NK-92 treated with Interleukin-12 subunit alpha and Interleukin-12 subunit beta, amount 100 ng/mL, for 24 hours (cell line): ENCODE results near the gene ECEL1.

Source experiments
- DNase-seq: peaks from one replicate; lab custom pipeline; 2025; lab: John Stamatoyannopoulos, UW

Gene ECEL1

GRCh38 chr2:232522623-232523401, 35.2 kb upstream of the ECEL1 start:
- DNase-seq = no peak

DNA sequence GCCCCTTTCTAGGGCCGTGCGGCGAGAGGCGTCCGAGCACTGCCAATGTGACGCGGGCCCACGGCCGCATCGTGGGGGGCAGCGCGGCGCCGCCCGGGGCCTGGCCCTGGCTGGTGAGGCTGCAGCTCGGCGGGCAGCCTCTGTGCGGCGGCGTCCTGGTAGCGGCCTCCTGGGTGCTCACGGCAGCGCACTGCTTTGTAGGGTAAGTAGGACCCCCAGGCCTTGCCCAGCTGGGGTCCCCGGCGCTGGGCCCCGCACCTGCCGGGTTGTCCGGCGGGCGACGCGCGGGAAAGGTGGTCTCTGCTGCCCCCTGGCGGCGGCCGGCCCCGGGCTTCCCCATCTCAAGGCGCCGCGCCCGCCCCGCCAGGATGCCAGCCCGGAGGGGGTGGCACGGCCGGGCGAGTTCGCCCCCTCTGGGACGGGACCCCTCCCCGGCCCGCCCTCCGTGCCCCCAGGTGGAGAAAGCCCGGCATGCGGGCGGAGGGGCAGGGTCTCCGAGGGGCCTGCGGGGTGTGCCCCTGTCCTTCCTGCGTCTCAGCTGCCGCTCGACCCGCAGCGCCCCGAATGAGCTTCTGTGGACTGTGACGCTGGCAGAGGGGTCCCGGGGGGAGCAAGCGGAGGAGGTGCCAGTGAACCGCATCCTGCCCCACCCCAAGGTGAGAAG, 34.5 kb upstream of the ECEL1 start:
- DNase-seq = no peak

DNA sequence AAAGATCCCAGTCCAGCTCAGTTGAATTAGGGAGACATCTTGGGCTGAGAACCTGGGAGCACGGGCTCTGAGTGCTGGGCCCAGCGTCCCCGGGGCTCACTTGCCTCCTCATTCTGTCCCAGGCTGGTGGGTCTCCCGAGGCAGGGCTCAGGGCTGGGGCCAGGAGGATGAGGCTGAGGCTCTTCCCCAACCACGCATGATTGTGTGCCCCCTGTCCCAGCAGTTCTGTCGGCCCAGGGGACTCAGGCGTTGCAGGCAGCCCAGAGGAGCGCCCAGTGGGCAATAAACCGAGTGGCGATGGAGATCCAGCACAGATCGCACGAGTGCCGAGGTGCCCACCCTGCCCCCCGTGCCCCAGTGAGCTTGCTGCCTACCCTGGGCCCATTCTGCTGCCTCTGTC, 33.5 kb upstream of the ECEL1 start:
- no peak for DNase-seq

DNA sequence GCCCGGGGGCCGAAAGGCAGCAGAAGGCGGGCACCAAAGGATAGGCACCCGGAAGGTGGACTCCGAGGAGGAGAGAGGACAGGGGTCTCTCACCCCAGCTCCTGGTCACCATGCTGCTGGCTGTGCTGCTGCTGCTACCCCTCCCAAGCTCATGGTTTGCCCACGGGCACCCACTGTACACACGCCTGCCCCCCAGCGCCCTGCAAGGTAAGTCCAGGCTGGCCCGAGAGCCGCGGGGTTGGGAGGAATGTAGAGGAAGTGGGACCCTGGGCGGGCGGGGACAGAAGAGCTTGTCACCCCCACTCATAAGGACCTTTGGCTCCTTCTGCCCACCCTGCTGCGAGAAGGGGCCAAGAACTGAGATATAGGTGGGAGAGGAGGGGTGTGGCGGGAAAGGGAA, 32.9 kb upstream of the ECEL1 start:
- no peak for DNase-seq

DNA sequence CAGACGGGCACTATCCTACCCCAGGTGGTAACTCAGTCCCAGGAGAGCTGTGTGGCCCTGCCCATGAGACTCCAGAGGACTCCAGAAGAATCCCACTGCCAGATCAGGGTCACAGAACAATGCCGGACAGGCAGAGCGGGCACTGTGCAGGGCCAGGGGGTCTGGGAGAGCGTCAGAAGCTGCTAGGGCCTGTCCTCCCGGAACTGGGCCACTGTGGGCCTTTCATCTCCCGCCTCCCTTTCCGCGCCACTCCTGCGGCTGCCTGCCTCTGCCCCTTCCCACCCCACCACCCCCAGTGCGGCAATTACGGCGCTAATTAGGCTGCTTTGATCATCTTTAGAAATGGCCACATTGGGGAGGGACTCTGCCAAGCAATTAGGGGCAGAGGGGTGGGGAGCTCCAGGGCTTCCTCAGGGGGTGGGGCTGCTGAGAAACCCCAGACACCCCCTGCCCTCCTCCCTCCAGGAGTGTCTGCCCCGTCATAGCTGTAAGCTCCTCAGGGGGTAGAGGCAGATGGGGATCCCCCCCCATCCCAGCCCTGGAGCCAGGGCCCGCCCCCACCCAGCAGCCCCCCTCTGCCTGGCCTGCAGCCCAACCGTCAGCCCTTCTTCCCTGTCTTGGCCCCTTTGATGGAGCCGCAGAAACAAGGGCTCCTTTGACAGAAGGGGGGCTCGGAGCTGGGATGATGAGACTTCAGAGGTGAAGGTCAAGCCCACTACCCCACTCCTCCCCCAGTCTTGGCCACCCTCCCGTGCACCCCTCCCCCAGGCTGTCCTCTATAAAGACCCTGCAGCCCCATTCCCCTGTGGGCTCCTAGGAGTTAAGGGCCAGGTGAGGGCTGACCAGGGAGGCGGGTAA, 32.2 kb upstream of the ECEL1 start, which contains the start of gene PRSS56:
PRSS56 (plus strand) TSS at position 808 of the 858 bp plus-strand sequence. CDS start 211 bp downstream, outside the sequence.
- no peak for DNase-seq

- DNase-seq = no peak
These were observed 31.2 kb upstream of the ECEL1 start for GRCh38 chr2:232518844-232519243.

- no peak for DNase-seq
These were observed 28.9 kb upstream of the ECEL1 start for GRCh38 chr2:232516551-232516950.

DNA sequence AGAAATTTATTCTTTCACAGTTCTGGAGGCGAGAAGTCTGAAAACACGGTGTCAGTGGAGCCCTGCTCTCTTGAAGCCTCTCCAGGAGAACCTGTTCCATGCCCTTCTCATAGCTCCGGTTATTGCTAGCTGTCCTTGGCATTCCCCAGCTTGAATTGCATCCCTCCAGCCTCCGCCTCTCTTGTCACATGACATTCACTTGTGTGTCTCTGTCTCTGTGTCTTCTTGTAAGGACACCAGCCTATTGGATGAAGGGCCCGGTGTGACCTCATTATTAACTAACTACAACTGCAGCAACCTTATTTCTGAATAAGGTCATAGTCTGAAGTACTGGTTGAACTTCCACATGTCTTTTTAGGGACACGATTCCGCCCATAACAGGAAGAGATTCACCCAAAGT, 28.0 kb upstream of the ECEL1 start:
- no peak for DNase-seq

GRCh38 chr2:232513353-232513752, 25.7 kb upstream of the ECEL1 start:
- no peak for DNase-seq

DNA sequence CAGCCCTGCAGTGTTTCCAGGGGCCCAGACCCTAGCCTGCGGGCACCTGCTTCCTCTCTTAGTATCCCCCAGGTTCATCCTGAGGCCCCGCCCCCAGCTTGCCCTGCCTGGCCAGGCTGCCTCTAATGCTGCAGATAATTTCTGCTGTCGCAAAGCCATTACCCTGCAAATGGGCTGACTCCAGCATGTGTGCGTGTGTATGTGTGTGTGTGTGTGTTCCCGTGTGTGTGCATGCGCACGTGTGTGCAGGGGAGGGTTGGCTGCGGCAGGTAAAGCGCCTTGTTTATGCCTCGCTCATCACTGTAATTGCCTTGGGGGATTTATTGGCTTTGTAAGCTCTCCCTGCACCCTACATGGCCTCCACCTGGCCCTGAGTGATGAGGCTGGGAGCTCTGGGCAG, 25.0 kb upstream of the ECEL1 start:
- no peak for DNase-seq

DNA sequence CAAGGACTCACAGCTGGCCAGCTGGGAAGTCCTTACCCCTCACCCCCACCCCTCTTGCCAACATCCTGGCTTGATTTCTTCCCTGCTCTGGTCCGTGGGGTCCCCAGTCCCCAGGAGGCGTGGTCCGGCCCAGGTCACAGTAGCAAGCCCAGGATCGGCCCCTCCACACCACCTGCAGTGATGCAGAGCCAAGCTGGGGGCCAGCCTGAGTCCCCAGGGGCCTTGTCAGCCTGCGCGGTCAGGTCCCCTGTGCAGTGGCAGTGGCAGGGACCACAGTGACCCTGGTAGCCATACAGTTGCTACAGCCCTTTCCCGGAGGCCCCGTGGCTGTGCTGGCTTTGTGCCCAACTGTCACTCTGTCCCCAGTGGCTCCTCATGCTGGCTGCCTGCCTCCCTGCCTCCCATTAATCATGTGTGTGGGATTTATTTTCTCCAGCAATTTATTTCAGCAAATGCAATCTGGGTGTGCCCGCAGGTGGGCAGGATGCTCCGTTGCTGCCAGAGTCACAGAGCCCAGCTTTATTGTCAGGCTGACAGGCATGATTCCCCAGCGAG, 23.8 kb upstream of the ECEL1 start:
- no peak for DNase-seq

DNA sequence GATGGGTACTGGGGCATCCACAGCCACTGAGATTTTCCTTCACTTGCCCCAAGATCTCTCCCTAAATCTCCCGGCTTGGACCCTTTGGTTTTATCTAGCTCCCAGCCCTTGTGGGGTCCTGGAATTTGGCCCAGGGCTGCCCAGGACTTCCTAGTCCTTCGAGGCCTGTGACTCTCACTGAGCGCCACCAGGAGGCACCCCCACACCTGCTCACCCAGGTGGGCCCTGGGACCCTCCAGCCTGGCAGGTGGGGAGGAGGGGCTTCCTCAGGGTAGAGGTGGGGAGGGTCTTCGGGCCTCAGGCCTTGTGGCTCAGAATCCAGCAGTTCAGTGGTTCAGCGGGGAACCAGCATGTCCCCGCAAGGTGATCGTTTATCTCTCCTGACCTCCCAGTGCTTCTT, 20.6 kb upstream of the ECEL1 start:
- no peak for DNase-seq

- no peak for DNase-seq
These were observed 19.1 kb upstream of the ECEL1 start for GRCh38 chr2:232506709-232507108.

GRCh38 chr2:232505856-232506255, 18.2 kb upstream of the ECEL1 start:
- DNase-seq = no peak

- no peak for DNase-seq
These were observed 16.8 kb upstream of the ECEL1 start for GRCh38 chr2:232504438-232504837.

DNA sequence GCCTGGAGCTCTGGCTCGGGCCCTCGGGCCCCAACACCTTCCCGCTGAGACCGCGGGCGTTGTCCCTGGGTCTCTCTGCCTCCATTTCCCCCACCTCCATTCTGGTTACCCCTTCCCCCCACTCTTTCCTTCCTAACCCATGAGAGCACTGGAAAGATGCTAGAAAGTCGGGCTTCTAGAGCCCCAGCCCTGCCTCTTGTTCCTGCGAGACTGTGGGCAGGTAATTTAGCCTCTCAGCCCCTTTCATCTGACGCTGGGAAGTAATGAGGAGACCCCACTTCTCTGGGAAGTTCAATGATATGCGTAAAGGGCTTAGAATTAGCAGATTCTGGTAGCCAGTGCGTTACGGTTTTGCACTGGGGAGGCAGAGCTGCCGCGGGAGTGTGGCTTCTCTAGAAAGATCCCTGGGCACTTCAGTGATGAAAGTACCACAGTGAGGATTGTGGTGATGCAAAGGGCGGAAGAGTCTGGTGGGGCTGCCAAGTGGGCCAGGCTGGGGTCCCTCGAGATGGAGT, 16.2 kb upstream of the ECEL1 start:
- DNase-seq = no peak

DNA sequence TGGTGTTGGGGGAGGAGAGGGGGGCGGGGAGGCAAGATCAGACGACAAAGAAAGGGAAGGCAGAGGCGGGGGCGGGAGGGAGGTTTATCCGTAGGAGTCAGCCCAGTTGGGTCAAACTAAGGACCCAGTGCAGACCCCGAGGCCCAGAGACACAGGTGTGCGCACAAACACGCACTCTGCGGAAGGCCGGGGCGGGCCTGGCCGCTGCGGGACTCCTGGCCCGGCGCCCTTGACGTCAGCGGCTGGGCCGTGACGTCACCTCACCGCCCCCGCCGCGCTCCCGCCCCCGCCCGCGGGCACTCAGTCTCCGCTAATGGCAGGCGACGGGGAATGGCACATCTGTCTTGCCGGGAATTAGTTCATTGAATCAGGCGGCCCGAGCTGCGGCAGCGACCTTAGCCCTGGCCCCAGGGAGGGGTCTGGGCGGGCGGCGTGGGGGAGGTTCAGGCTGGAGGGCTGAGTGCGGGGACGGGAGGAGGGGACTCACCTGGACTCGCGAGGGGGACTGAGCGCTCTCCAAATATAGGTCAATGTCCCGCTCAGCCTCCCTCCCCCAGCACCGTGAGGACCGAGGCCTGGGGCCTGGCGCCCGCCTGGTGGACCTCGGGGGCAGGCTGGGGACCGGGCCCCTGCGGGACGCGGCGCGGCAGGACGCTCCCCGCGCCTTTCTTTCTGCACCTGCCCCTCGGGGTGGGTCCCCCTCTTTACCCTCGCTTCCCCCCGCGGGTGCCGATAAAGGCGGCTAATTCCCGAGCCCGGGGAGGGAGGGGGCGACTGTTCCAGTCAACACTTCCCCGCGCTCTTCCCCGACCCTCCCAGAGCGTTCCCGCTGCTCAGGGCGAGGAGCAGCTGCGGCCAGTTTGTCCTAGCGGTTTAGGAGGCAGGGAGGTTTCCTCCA, 15.5 kb upstream of the ECEL1 start:
- no peak for DNase-seq

- DNase-seq = no peak
These were observed 14.9 kb upstream of the ECEL1 start for GRCh38 chr2:232502511-232502910.

DNA sequence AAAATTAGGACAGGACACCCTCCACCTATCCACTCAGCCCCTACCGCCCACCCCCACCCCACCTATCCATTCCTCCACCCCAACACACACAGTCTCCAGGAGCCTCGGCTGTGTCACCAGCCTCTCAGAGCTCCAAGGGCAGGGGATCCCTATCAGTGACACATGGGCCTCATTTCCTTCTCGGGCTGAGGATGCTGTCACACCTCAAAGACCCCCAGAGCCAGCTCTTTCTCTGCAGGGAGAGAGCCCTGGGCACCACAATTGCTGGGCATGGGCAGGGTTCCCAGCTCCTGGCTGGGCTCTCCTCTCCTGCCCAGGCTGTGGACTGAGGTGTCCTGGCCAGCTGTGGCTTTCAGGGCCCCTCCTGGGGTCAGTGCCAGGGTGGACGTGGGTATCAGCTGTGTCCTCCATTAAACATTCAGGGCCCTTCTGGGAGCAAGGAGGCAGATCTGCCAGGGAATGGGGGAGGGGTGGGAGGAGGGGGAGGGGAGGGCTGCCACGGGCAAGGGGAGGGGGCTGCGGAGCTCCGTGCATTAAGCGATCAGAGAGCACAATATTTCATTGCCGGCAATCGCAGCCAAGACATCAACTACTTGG, 14.3 kb upstream of the ECEL1 start:
- no peak for DNase-seq

DNA sequence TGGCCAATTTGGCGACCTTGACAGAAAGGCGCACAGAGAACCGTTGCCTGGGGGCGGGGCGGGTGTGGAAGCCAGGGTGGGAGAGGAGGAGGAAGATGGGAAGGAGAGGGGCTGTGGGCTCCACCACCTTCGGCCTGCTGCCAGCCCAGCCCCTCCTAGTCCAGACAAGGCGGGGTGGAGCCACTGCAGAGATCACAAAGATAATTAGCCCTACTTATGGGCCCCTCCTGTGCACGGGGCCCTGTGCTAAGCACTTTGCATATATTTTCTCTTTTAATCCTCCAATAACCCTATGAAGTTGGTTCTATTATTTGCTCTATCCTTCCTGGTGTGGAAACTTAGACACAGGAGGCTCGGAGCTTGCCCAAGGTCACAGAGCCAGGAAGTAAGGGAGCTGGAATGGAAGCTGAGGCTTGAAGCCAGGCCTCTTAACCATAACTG, 13.7 kb upstream of the ECEL1 start:
- DNase-seq = no peak

- DNase-seq = no peak
These were observed 10.8 kb upstream of the ECEL1 start for GRCh38 chr2:232498452-232498851.
